Prostate gland (tissue), 2 donors: ENCODE measurements around the gene SMYD3. TPM values are rescaled to one million over a fixed set of nuclear protein-coding genes. Genes with fewer than 3 reads are reported as not detected.
"Not testable (repeated sequence)": the region's sequence is repeated elsewhere in the genome, so short reads cannot be mapped to it uniquely, and the experiment has no call there.

ENCODE experiments used
- DNase-seq: peaks from one replicate; pipeline ENCODE4 v3.0.0-alpha.2; 2019; ENCODE audit warnings: low spot score
- H3K27ac ChIP-seq, 2 donors: fragments of 200-600 bp; sonication (generic); 2 replicates each; pipeline ENCODE4 v1.5.1; 2017 to 2019
- H3K27me3 ChIP-seq: fragments of 200-600 bp; sonication (generic); replicated peaks from 2 replicates; pipeline ENCODE4 v1.5.1; 2019; ENCODE audit not compliant: insufficient read depth
- H3K36me3 ChIP-seq, 2 donors: fragments of 200-600 bp; sonication (generic); 1 replicate in 1 of 2; 2 replicates in 1 of 2; pipeline versions ENCODE4 v1.5.1 to v1.8.1; 2017 to 2019
- H3K4me1 ChIP-seq: fragments of 200-600 bp; sonication (generic); replicated peaks from 2 replicates; pipeline ENCODE4 v1.5.1; 2019
- H3K4me3 ChIP-seq, 2 donors: fragments of 200-600 bp; sonication (generic); 2 replicates each; pipeline ENCODE4 v1.5.1; 2017 to 2019
- H3K9me3 ChIP-seq: fragments of 200-600 bp; sonication (generic); 2 replicates; pipeline ENCODE4 v1.5.1; 2017
- CTCF ChIP-seq, 4 experiments: fragments of 200-600 bp in 2 of 4; fragments of 450-650 bp in 2 of 4; sonication (generic) in 2 of 4; IDR thresholded peaks; 1 replicate in 3 of 4; 2 replicates in 1 of 4; pipeline ENCODE4 v1.5.1; 2016 to 2019; ENCODE audit warnings: antibody characterized with exemption in 4 of 4, mild to moderate bottlenecking in 2 of 4, moderate library complexity in 2 of 4
- POLR2A ChIP-seq: fragments of 450-650 bp; IDR thresholded peaks from one replicate; pipeline ENCODE4 v1.6.1; 2016; ENCODE audit warnings: antibody characterized with exemption, mild to moderate bottlenecking
- POLR2AphosphoS5 ChIP-seq: sonication (generic); formaldehyde crosslinking; IDR thresholded peaks from one replicate; pipeline ENCODE4 v1.6.1; 2017; ENCODE audit warnings: antibody characterized with exemption
- WGBS: methylation state at CpG from one replicate; pipeline ENCODE4 v1.1.5; 2018; 5-methylcytosine and 5-hydroxymethylcytosine counted together
- intact Hi-C: fragments of 100-400 bp; cut with DNase I; formaldehyde crosslinking; loops from one replicate; pipeline ENCODE4 v1.14.2; 2022
- total RNA-seq, 2 donors: library from RNA; depleted of rRNA; stranded (reverse); fragments of >200 nt; gene quantifications; one replicate each; pipeline ENCODE4 v1.1.0, GENCODE V29; 2016

SMYD3 gene
- total RNA-seq, 2 donors from 2014 or later: 19.8 to 23.9 TPM

GRCh38 chr1:245823408-245824147 is 683.5 kb downstream of the SMYD3 start:
- H3K9me3 ChIP-seq: no peaks in the 10 kb centered on the region
- no peak for DNase-seq
- TF ChIP-seq POLR2AphosphoS5 (no peak), CTCF (IDR thresholded peaks at IDR 0.05) (no peak), POLR2A (no peak)
- no peaks in the 10 kb centered on the region for H3K27me3 ChIP-seq
- H3K36me3 ChIP-seq: no peaks in the 10 kb centered on the region
- 91% methylated on average over 13 of the region's 13 CpGs for whole genome bisulfite sequencing
- no peak overlapping the region for H3K4me3 ChIP-seq
- H3K4me1 ChIP-seq: no peaks in the 10 kb centered on the region
- no peak overlapping the region for H3K27ac ChIP-seq
- intact Hi-C loops: loop anchor here (10.0 kb wide), 1 partner anchor 181 kb away; no protein-coding TSS in a partner anchor

GRCh38 chr1:245822996-245823395 is 684.1 kb downstream of the SMYD3 start:
- intact Hi-C loops: loop anchor here (10.0 kb wide), 1 partner anchor 182 kb away; no protein-coding TSS in a partner anchor
- WGBS: 85% methylated on average over 11 of the region's 11 CpGs
- TF ChIP-seq POLR2AphosphoS5 (no peak), CTCF (IDR thresholded peaks at IDR 0.05) (no peak), POLR2A (no peak)
- Histone ChIP-seq H3K4me3 (no peak overlapping the region), H3K4me1 (no peaks in the 10 kb centered on the region), H3K27me3 (no peaks in the 10 kb centered on the region), H3K27ac (no peak overlapping the region), H3K36me3 (no peaks in the 10 kb centered on the region), H3K9me3 (no peaks in the 10 kb centered on the region)
- no peak for DNase-seq

- 88% methylated on average over 5 of the region's 6 CpGs for WGBS
- H3K27me3 ChIP-seq, intact Hi-C loops, H3K4me3 ChIP-seq, H3K36me3 ChIP-seq, H3K4me1 ChIP-seq, DNase-seq, H3K9me3 ChIP-seq, H3K27ac ChIP-seq: not testable (repeated sequence)
These were observed 688.7 kb downstream of the SMYD3 start for GRCh38 chr1:245818363-245818762.

- H3K4me1 ChIP-seq, intact Hi-C loops, H3K27me3 ChIP-seq, H3K4me3 ChIP-seq, DNase-seq, H3K9me3 ChIP-seq, H3K36me3 ChIP-seq, H3K27ac ChIP-seq: not testable (repeated sequence)
- WGBS: 91% methylated on average over 24 of the region's 24 CpGs
These were observed 690.6 kb downstream of the SMYD3 start for GRCh38 chr1:245816496-245816895.

DNA sequence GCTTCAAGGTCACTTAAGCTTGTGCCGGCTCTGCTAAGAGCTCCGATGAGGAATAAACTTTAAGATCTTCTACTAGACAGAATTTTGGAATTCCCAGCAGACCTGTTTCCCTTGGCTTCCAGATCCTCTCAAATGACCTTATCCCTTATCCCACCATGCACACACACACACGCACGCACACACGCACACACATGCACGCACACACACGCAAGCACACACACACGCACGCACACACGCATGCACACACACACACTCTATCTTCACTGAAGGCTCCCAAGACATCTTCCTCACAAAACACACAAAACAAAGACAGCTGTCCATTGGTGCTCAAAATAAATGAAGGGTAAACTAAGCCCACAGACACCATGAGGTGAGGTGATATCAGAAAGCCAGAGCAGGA is 692.4 kb downstream of the SMYD3 start:
- no peaks in the 10 kb centered on the region for H3K36me3 ChIP-seq
- DNase-seq: no peak
- TF ChIP-seq POLR2A: no peak
- TF ChIP-seq POLR2AphosphoS5: no peak
- no peak for TF ChIP-seq CTCF (IDR thresholded peaks at IDR 0.05)
- H3K4me3 ChIP-seq: no peak overlapping the region
- intact Hi-C loops: no loop called here
- H3K27ac ChIP-seq: no peak overlapping the region
- no peaks in the 10 kb centered on the region for H3K4me1 ChIP-seq
- no peaks in the 10 kb centered on the region for H3K27me3 ChIP-seq
- no peaks in the 10 kb centered on the region for H3K9me3 ChIP-seq
- 77% methylated on average over 10 of the region's 10 CpGs for WGBS

DNA sequence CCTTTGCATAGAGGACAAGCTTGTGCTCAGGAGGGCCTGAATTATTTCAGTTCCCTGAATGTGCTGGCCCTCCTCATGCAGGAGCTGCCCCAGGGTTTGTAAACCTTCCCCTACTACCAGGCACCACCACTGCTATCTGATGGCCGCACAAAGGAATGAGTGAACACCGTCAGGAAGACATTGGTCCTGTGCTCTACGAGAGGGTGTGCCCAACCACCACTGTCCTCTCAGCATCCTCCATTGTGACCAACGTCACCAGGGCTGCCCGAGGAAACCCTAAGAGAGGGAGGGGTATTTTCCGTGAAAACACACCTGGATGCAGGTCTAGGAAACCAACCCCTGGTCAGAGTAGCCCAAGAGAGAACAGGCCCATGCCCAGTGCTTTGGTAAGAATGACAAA is 694.8 kb downstream of the SMYD3 start:
- no peaks in the 10 kb centered on the region for H3K27me3 ChIP-seq
- no peak overlapping the region for H3K27ac ChIP-seq
- intact Hi-C loops: no loop called here
- DNase-seq: no peak
- WGBS: 97% methylated on average over 6 of the region's 6 CpGs
- no peaks in the 10 kb centered on the region for H3K36me3 ChIP-seq
- H3K4me3 ChIP-seq: no peak overlapping the region
- no peaks in the 10 kb centered on the region for H3K9me3 ChIP-seq
- TF ChIP-seq CTCF (IDR thresholded peaks at IDR 0.05) (no peak), POLR2A (no peak), POLR2AphosphoS5 (no peak)
- no peaks in the 10 kb centered on the region for H3K4me1 ChIP-seq
